22Rv1 (cell line): ENCODE measurements around the gene JAM2.

Experiments
- H3K27ac ChIP-seq: fragments of 450-650 bp; 2 replicates; pipeline ENCODE4 v1.5.1; 2017
- CTCF ChIP-seq: fragments of 450-650 bp; IDR thresholded peaks from 2 replicates; pipeline ENCODE4 v1.5.1; 2017; ENCODE audit warnings: mild to moderate bottlenecking
- ZFX ChIP-seq: fragments of 450-650 bp; IDR thresholded peaks from 2 replicates; pipeline ENCODE4 v1.6.1; 2017; ENCODE audit warnings: antibody characterized with exemption, borderline replicate concordance

The JAM2 gene

GRCh38 chr21:25757531-25757930, 118.5 kb downstream of the JAM2 start:
- TF ChIP-seq CTCF (no peak), ZFX (no peak)
- H3K27ac ChIP-seq, result no peak overlapping the region

- H3K27ac ChIP-seq, result no peak overlapping the region
- TF ChIP-seq ZFX, result no peak
These were observed 120.5 kb downstream of the JAM2 start for GRCh38 chr21:25759573-25759972.

GRCh38 chr21:25760061-25760460, 121.0 kb downstream of the JAM2 start:
- H3K27ac ChIP-seq, result no peak overlapping the region
- TF ChIP-seq ZFX, result no peak
- TF ChIP-seq CTCF, result no peak

- TF ChIP-seq CTCF, result no peak
- no peak for TF ChIP-seq ZFX
- no peak overlapping the region for H3K27ac ChIP-seq
These were observed 121.6 kb downstream of the JAM2 start for GRCh38 chr21:25760677-25761076.

- TF ChIP-seq ZFX (no peak), CTCF (no peak)
- H3K27ac ChIP-seq, result no peak overlapping the region
These were observed 125.0 kb downstream of the JAM2 start for GRCh38 chr21:25764065-25764464.
